Heart right ventricle (tissue), 16 donors: ENCODE measurements around the gene PATJ. TPM values are rescaled to one million over a fixed set of nuclear protein-coding genes. Genes with fewer than 3 reads are reported as not detected.

Source experiments
- ATAC-seq, 8 donors: fragments of 200-7000 bp; cut with Tn5 transposase; one replicate each; pipeline ENCODE4 v1.9.1; 2020; ENCODE audit warnings: mild to moderate bottlenecking in 8 of 8, moderate library complexity in 8 of 8, moderate number of reproducible peaks in 1 of 8
- DNase-seq, 2 donors: peaks; one replicate each; pipeline ENCODE4 v3.0.0-alpha.2; 2020
- H3K27ac ChIP-seq, 10 donors: fragments of 200-600 bp; sonication (generic) in 2 of 10; one replicate each; pipeline versions ENCODE4 v1.5.0 to v1.8.0; 2020 to 2022; ENCODE audit warnings: mild to moderate bottlenecking in 3 of 10
- H3K27me3 ChIP-seq, 7 donors: fragments of 200-600 bp; one replicate each; pipeline ENCODE4 v1.8.0; 2021 to 2022; ENCODE audit warnings: mild to moderate bottlenecking in 2 of 7
- H3K36me3 ChIP-seq, 9 donors: fragments of 200-600 bp; sonication (generic) in 1 of 9; one replicate each; pipeline versions ENCODE4 v1.5.0 to v1.8.0; 2020 to 2022; ENCODE audit warnings: mild to moderate bottlenecking in 2 of 9
- H3K4me1 ChIP-seq, 9 donors: fragments of 200-600 bp; sonication (generic) in 1 of 9; one replicate each; pipeline versions ENCODE4 v1.5.0 to v1.8.0; 2020 to 2022; ENCODE audit warnings: mild to moderate bottlenecking in 4 of 9
- H3K4me3 ChIP-seq, 10 donors: fragments of 200-600 bp; sonication (generic) in 2 of 10; one replicate each; pipeline versions ENCODE4 v1.5.0 to v1.8.0; 2020 to 2022; ENCODE audit warnings: mild to moderate bottlenecking in 7 of 10, moderate library complexity in 2 of 10
- H3K9me3 ChIP-seq, 11 donors: fragments of 200-600 bp in 10 of 11; sonication (generic) in 2 of 11; one replicate each; pipeline versions ENCODE4 v1.5.0 to v1.8.0; 2013 to 2022; ENCODE audit warnings: mild to moderate bottlenecking in 2 of 11, control low read depth in 1 of 11, moderate library complexity in 1 of 11
- WGBS, 2 donors: extraction: QIAGEN DNeasy Blood & Tissue Kit; methylation state at CpG; one replicate each; pipeline ENCODE4 v1.1.7; 2013; ENCODE audit warnings: inconsistent platforms in 1 of 2; 5-methylcytosine and 5-hydroxymethylcytosine counted together
- intact Hi-C, 10 donors: fragments of 100-400 bp; cut with DNase I; formaldehyde crosslinking; loops; one replicate each; pipeline versions ENCODE4 v1.11.1 to v1.14.2; 2022
- polyA plus RNA-seq, 2 donors: library from polyadenylated mRNA; stranded (reverse); fragments of 200-250 nt; gene quantifications; one replicate each; pipeline ENCODE4 v1.2.3, GENCODE V29; 2013
- total RNA-seq, 10 donors: library from RNA; stranded (reverse); fragmentation: NEBNext Ultra II Directional in 3 of 10; extraction: Animal tissue kit (Norgen Biotek cat#: 25700) in 3 of 10; gene quantifications; one replicate each; pipeline versions ENCODE4 v1.2.1 to v1.2.4, GENCODE V29; 2021 to 2023
- TF ChIP-seq, protein P1 (sequence below), 9 donors: fragments of 200-600 bp; sonication (generic) in 2 of 9; IDR thresholded peaks; one replicate each; pipeline versions ENCODE4 v1.5.0 to v1.8.0; 2021 to 2022; ENCODE audit warnings: antibody characterized with exemption in 9 of 9, mild to moderate bottlenecking in 5 of 9, moderate library complexity in 1 of 9
- donor health status: Arrhythmogenic right ventricular cardiomyopathy.
- donor health status: ischemic (EF 13 %, LVEDD 7.1; RV severe dilation, severe dysfunction).
- donor health status: healthy with polysubstance abuse.
- donor health status: DM: no; HTN: yes; CAD: no.
- donor health status: DM: no; HTN: no; CAD: no.
- donor health status: ischemic (EF 25% LVEDD 6.9; RV normal size, moderate dysfunction).
- donor health status: ischemic (EF 25% LVEDD 5.7; RV mildly dilated, moderate dysfunction).
- donor health status: healthy.
- donor health status: DM: yes; HTN: yes; CAD: no.
- donor health status: Ischemic cardiomyopathy.
- donor health status: ischemic (EF 35%, LVEDD 5.7; RV mildly dilated, moderate dysfunction).
- donor health status: nonischemic (EF 11% LVEDD 7.7; RV severe dilation, severe dysfunction).
- donor health status: DM: yes; HTN: yes; CAD: no.
- donor health status: PGD.
- donor health status: ischemic (EF 29% LVEDD 5.4; RV normal size, mild dysfunction).
- donor health status: nonischemic (EF 23%, LVEDD 6.1; RV moderate dilation, normal function).

The PATJ gene
- total and polyA plus RNA-seq, 12 donors, result 3.7 to 213 (median 119) TPM

DNA sequence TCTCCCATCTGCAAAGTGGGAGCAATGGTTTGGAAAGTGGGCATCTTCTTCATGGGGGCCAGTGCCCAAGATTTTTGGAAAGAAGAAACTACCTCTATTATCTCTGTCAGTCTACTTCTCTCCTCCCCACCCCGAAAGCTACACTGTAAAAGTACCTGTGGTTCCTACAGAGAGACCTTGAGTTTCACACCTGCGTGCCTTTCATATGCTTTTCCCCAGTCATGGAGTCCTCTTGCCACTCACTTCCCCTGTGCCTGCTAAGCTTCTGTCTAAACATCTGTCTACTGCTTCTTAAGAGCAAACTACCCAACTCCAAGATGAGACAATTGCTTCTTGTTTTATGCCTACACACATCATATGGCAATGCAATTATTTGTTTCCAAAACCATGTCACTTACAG lies 261.5 kb downstream of the PATJ start:
- no peak for DNase-seq
- no peak for ATAC-seq
- intact Hi-C loops, result no loop called here
- Histone ChIP-seq H3K27me3 (no peaks in the 10 kb centered on the region), H3K4me3 (no peak overlapping the region), H3K4me1 (no peaks in the 10 kb centered on the region), H3K36me3 (peaks cover 0 to 12% (median 0%) of the 10 kb centered on the region in 9 donors), H3K9me3 (no peaks in the 10 kb centered on the region), H3K27ac (no peak overlapping the region)
- WGBS, 2 donors, result 92 to 94% methylated on average over 2 of the region's 2 CpGs
- TF ChIP-seq, protein P1, sequence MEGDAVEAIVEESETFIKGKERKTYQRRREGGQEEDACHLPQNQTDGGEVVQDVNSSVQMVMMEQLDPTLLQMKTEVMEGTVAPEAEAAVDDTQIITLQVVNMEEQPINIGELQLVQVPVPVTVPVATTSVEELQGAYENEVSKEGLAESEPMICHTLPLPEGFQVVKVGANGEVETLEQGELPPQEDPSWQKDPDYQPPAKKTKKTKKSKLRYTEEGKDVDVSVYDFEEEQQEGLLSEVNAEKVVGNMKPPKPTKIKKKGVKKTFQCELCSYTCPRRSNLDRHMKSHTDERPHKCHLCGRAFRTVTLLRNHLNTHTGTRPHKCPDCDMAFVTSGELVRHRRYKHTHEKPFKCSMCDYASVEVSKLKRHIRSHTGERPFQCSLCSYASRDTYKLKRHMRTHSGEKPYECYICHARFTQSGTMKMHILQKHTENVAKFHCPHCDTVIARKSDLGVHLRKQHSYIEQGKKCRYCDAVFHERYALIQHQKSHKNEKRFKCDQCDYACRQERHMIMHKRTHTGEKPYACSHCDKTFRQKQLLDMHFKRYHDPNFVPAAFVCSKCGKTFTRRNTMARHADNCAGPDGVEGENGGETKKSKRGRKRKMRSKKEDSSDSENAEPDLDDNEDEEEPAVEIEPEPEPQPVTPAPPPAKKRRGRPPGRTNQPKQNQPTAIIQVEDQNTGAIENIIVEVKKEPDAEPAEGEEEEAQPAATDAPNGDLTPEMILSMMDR (IDR thresholded peaks at IDR 0.05), result no peak

DNA sequence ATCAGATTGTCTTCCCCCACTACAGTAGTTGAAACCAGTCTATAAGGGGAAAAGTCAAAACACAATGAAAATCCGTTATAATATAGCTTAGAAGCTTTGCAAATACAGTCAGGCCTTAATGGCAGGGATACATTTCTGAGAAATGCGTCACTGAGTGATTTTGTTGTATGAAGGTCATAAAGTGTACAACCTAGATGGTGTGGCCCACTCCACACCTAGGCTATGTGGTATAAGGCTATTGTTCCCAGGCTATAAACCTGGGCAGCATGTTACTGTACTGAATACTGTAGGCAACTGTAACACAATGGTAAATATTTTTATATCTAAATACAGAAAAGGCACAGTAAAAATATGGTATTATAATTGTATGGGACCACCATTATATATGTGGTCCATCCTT lies 264.4 kb downstream of the PATJ start:
- Histone ChIP-seq H3K9me3 (no peaks in the 10 kb centered on the region), H3K27me3 (no peaks in the 10 kb centered on the region), H3K4me3 (no peak overlapping the region), H3K36me3 (peaks cover 0 to 12% (median 0%) of the 10 kb centered on the region in 9 donors), H3K4me1 (no peaks in the 10 kb centered on the region), H3K27ac (no peak overlapping the region)
- DNase-seq (no peak), ATAC-seq (no peak)
- TF ChIP-seq, protein P1 (IDR thresholded peaks at IDR 0.05), result no peak
- 70 to 93% methylated on average over 2 of the region's 2 CpGs for WGBS, 2 donors
- intact Hi-C loops, result no loop called here

GRCh38 chr1:62011006-62011405 lies 268.7 kb downstream of the PATJ start:
- Histone ChIP-seq H3K9me3 (no peaks in the 10 kb centered on the region), H3K36me3 (peaks cover 0 to 12% (median 0%) of the 10 kb centered on the region in 9 donors), H3K27me3 (no peaks in the 10 kb centered on the region), H3K27ac (no peak overlapping the region), H3K4me1 (peaks cover 0 to 16% (median 0%) of the 10 kb centered on the region in 9 donors), H3K4me3 (no peak overlapping the region)
- intact Hi-C loops, result no loop called here
- TF ChIP-seq, protein P1 (IDR thresholded peaks at IDR 0.05), result no peak
- no peak for DNase-seq
- no peak for ATAC-seq
- 79 to 93% methylated on average over 4 of the region's 4 CpGs for WGBS, 2 donors

DNA sequence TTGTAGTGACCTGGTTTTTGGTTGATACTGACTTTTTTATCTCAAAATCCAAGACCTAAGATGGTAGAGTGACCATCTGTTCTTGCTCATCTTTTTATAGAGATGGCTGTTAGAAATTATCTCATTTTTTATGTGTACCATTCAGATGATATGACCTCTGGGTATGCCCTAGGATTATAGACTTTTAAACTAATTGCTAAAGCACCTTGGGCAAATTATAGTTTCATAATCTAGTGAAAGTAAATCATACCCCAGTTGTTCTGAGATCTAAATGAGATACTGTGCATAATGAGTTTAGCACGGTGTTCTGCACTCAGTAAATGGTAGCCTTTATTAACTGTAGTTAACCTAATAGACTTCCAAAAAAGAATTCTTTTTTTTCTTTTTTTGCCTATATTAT lies 269.8 kb downstream of the PATJ start:
- H3K36me3 ChIP-seq, result peaks cover 0 to 11% (median 0%) of the 10 kb centered on the region in 9 donors
- H3K9me3 ChIP-seq, result no peaks in the 10 kb centered on the region
- peak overlapping the region in 3 of 10 donors; percentile 1 to 64 (median 38) for H3K27ac ChIP-seq
- 42 to 76% methylated on average over 1 of the region's 1 CpG for WGBS, 2 donors
- H3K4me1 ChIP-seq, result peaks cover 0 to 16% (median 0%) of the 10 kb centered on the region in 9 donors
- H3K27me3 ChIP-seq, result no peaks in the 10 kb centered on the region
- TF ChIP-seq, protein P1 (IDR thresholded peaks at IDR 0.05), result no peak
- ATAC-seq, result no peak
- no peak for DNase-seq
- H3K4me3 ChIP-seq, result no peak overlapping the region
- intact Hi-C loops, result no loop called here
